ENCODE measurements around the gene BMP10.

BMP10 gene, protein sequence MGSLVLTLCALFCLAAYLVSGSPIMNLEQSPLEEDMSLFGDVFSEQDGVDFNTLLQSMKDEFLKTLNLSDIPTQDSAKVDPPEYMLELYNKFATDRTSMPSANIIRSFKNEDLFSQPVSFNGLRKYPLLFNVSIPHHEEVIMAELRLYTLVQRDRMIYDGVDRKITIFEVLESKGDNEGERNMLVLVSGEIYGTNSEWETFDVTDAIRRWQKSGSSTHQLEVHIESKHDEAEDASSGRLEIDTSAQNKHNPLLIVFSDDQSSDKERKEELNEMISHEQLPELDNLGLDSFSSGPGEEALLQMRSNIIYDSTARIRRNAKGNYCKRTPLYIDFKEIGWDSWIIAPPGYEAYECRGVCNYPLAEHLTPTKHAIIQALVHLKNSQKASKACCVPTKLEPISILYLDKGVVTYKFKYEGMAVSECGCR

DNA sequence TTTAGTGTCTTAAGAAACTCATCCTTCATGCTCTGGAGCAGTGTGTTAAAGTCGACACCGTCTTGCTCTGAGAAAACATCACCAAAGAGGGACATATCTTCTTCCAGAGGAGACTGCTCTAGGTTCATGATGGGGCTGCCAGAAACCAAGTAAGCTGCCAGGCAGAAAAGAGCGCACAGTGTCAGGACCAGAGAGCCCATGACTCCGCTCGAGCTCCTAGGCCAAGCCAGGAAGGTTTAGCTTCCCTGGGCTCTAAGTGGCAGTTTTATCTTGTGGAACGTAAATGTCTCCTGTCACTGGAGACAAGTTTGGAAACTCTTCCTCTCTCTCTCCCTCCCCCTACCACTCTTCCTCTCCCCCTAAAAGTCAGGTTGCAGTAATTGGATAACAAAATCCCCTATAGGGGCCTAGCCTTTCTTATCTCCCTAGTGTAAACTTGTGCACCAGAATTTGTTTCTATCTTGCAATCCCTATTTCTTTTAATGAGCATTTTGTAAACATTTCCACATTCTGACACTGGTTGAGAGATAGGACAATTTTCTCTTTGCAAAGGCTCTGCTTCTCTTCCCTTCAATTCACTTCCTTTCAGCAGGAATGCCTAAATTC is at the start of gene BMP10:
Gene BMP10 (minus strand): TSS at position 239 of the 606 bp plus-strand sequence. CDS start 39 bp downstream, at position 200.
- H3K4me3 ChIP-seq (ENCODE audit: low read depth, low read length): no peak within 1 kb of the TSS
- no peak for DNase-seq (ENCODE audit: low read depth)
- TF ChIP-seq, protein P1, sequence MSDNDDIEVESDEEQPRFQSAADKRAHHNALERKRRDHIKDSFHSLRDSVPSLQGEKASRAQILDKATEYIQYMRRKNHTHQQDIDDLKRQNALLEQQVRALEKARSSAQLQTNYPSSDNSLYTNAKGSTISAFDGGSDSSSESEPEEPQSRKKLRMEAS (IDR thresholded peaks at IDR 0.05; ENCODE audit: low read depth, low read length): no peak
- TF ChIP-seq POLR2A (IDR thresholded peaks at IDR 0.05; ENCODE audit: extremely low read depth, insufficient read length): no peak
- TF ChIP-seq, protein P2, sequence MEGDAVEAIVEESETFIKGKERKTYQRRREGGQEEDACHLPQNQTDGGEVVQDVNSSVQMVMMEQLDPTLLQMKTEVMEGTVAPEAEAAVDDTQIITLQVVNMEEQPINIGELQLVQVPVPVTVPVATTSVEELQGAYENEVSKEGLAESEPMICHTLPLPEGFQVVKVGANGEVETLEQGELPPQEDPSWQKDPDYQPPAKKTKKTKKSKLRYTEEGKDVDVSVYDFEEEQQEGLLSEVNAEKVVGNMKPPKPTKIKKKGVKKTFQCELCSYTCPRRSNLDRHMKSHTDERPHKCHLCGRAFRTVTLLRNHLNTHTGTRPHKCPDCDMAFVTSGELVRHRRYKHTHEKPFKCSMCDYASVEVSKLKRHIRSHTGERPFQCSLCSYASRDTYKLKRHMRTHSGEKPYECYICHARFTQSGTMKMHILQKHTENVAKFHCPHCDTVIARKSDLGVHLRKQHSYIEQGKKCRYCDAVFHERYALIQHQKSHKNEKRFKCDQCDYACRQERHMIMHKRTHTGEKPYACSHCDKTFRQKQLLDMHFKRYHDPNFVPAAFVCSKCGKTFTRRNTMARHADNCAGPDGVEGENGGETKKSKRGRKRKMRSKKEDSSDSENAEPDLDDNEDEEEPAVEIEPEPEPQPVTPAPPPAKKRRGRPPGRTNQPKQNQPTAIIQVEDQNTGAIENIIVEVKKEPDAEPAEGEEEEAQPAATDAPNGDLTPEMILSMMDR (IDR thresholded peaks at IDR 0.05; ENCODE audit: low read depth, low read length): no peak
- no peak for TF ChIP-seq MYC (IDR thresholded peaks at IDR 0.05; ENCODE audit: low read depth, low read length)

DNA sequence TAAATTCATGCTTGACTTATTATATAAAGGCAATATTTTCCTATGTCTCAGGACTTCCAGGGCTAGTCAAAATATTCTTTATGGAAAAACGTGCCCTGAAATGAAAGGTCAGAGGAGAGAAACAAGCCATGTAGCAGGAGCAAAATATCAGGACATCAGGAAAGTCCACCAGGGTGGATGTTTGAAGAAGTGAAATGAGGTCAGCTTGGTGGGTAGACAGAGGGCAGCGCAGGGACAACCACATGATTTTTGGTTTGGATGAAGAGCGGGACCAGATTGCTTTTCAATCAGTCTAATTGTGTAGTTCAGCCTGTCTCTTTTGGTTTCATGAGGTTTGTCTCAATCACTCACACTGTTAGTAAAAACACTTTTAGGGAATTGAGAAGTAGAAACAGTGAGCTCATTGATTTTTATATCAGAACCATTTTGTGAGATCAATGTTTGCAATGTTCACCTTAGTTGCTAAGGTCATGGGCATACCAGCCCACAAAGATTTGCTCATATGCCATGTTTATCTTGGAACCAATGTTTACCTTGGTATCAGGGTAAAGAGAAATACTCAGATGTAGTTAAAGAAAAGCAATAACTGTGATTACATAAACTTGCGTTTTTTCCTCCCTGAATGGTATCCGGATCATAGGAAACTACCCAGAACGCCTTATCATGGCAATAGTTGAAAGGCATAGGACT is 49.4 kb upstream of the BMP10 start:
- no peak overlapping the region for H3K4me3 ChIP-seq (ENCODE audit: low read depth, low read length)
- DNase-seq (ENCODE audit: low read depth): no peak
- TF ChIP-seq, protein P1 (IDR thresholded peaks at IDR 0.05; ENCODE audit: low read depth, low read length): no peak
- TF ChIP-seq, protein P2 (IDR thresholded peaks at IDR 0.05; ENCODE audit: low read depth, low read length): no peak
- no peak for TF ChIP-seq MYC (IDR thresholded peaks at IDR 0.05; ENCODE audit: low read depth, low read length)
- no peak for TF ChIP-seq POLR2A (IDR thresholded peaks at IDR 0.05; ENCODE audit: extremely low read depth, insufficient read length)

DNA sequence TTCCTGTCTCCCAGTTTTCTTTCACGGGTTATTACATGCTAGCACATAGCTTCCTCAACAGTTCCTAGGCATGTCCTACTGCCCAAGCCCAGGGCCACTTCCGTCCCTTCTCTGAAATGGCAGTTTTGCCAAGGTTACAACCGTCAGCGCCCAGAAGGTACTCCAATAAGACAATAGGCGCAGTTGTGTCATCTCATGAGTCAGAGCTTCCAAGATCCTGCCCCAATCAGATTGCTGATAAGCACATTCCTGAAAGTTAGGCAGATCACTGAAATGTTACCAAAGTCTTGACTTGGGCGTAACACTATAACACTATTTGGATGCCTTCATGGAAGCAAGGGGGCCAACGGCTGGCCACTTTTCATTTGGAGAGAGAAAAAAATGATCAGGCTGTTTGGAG is 47.3 kb upstream of the BMP10 start:
- H3K4me3 ChIP-seq (ENCODE audit: low read depth, low read length): no peak overlapping the region
- no peak for TF ChIP-seq POLR2A (IDR thresholded peaks at IDR 0.05; ENCODE audit: extremely low read depth, insufficient read length)
- TF ChIP-seq, protein P1 (IDR thresholded peaks at IDR 0.05; ENCODE audit: low read depth, low read length): no peak
- TF ChIP-seq, protein P2 (IDR thresholded peaks at IDR 0.05; ENCODE audit: low read depth, low read length): no peak
- TF ChIP-seq MYC (IDR thresholded peaks at IDR 0.05; ENCODE audit: low read depth, low read length): no peak
- no peak for DNase-seq (ENCODE audit: low read depth)

DNA sequence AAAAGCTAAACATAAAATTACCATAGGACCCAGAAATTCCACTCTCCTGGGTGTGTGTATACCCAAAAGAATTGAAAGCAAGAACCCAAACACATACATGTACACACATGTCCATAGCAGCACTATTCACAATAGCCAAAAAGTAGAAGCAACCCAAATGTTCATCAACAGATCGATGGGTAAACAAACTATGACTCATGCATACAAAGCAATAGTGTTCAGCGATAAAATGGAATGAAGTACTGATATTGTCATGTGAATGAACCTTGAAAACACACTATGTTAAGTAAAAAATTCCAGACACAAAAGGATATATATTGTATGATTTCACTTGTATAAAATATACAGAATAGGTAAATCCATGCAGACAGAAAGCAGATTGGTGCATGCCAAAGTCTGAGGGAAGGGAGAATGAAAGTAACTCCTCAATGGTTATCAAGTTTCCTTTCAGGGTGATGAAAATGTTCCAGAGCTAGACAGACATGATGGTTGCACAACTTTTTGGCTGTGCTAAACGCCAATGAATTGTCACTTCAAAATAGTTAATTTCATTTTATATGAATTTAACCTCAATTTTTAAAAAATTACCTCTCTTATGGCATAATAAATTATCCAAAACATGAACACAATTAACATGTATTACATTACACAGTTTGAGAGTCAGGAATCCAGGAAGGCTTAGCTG is 46.0 kb upstream of the BMP10 start:
- no peak for TF ChIP-seq MYC (IDR thresholded peaks at IDR 0.05; ENCODE audit: low read depth, low read length)
- TF ChIP-seq, protein P1 (IDR thresholded peaks at IDR 0.05; ENCODE audit: low read depth, low read length): no peak
- TF ChIP-seq POLR2A (IDR thresholded peaks at IDR 0.05; ENCODE audit: extremely low read depth, insufficient read length): no peak
- TF ChIP-seq, protein P2 (IDR thresholded peaks at IDR 0.05; ENCODE audit: low read depth, low read length): no peak
- no peak for DNase-seq (ENCODE audit: low read depth)
- no peak overlapping the region for H3K4me3 ChIP-seq (ENCODE audit: low read depth, low read length)

DNA sequence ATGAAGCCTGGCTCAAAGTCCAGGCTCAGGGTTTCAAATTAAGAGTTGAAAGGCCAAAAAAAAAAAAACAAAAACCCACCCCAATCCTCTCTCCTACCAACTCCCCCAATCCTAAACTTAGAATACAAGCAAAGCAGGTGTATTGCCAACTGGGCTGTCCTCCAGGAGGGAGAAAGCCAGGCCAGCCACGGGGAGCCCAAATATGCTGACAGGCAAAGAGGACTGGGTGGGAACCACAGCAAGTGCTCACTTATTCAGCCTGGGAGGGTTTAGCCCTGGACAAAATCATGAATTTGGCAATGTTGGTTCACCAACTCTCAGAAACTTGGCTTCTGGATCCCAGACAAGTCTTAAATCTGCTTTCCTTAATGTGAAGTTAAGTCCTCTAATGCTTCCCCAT is 45.0 kb upstream of the BMP10 start:
- DNase-seq (ENCODE audit: low read depth): no peak
- TF ChIP-seq, protein P1 (IDR thresholded peaks at IDR 0.05; ENCODE audit: low read depth, low read length): no peak
- TF ChIP-seq, protein P2 (IDR thresholded peaks at IDR 0.05; ENCODE audit: low read depth, low read length): no peak
- no peak for TF ChIP-seq POLR2A (IDR thresholded peaks at IDR 0.05; ENCODE audit: extremely low read depth, insufficient read length)
- H3K4me3 ChIP-seq (ENCODE audit: low read depth, low read length): no peak overlapping the region

Measured in NB4 (cell line).